DND-41 (cell line): ENCODE data around the gene NFATC2IP.

Experiments used
- ATAC-seq: fragments of 200-7000 bp; cut with Tn5 transposase; 3 replicates; pipeline ENCODE4 v1.9.1; 2021; ENCODE audit warnings: low read depth; ENCODE audit not compliant: insufficient read depth
- DNase-seq: peaks from one replicate; pipeline ENCODE4 v3.0.0-alpha.2; 2020
- H2AFZ ChIP-seq: 2 replicates; pipeline ENCODE4 v1.6.0; 2012; ENCODE audit warnings: low read depth, low read length
- H3K27ac ChIP-seq: 2 replicates; pipeline ENCODE4 v1.5.1; 2012; ENCODE audit warnings: low read length, inconsistent platforms
- H3K27me3 ChIP-seq: fragments of 200-600 bp; sonication (generic); 2 replicates; pipeline ENCODE4 v1.6.0; 2012; ENCODE audit warnings: low read length, mild to moderate bottlenecking, inconsistent platforms; ENCODE audit not compliant: insufficient read depth, poor library complexity
- H3K36me3 ChIP-seq: 2 replicates; pipeline ENCODE4 v1.5.1; 2012; ENCODE audit warnings: low read length, inconsistent platforms; ENCODE audit not compliant: insufficient read depth
- H3K4me1 ChIP-seq: 2 replicates; pipeline ENCODE4 v1.5.1; 2012; ENCODE audit warnings: mild to moderate bottlenecking, low read length; ENCODE audit not compliant: insufficient read depth
- H3K4me2 ChIP-seq: 2 replicates; pipeline ENCODE4 v1.6.0; 2012; ENCODE audit warnings: mild to moderate bottlenecking, moderate library complexity, low read length, inconsistent platforms; ENCODE audit not compliant: insufficient read depth
- H3K4me3 ChIP-seq, 2 experiments: fragments of 200-600 bp in 1 of 2; shearing (Covaris generic) in 1 of 2; 2 replicates each; pipeline ENCODE4 v1.5.1; 2012 to 2016; ENCODE audit warnings: inconsistent platforms in 2 of 2, low read length in 2 of 2, mild to moderate bottlenecking in 2 of 2, low read depth in 1 of 2, moderate library complexity in 1 of 2
- H3K79me2 ChIP-seq: 2 replicates; pipeline ENCODE4 v1.6.0; 2012; ENCODE audit warnings: low read length, inconsistent platforms; ENCODE audit not compliant: insufficient read depth
- H3K9ac ChIP-seq: 2 replicates; pipeline ENCODE4 v1.6.0; 2012; ENCODE audit warnings: low read depth, mild to moderate bottlenecking, inconsistent platforms, low read length, moderate library complexity
- H3K9me3 ChIP-seq: 2 replicates; pipeline ENCODE4 v1.5.1; 2012; ENCODE audit warnings: low read length, moderate library complexity, mild to moderate bottlenecking, inconsistent platforms; ENCODE audit not compliant: insufficient read depth, severe bottlenecking
- H4K20me1 ChIP-seq: 2 replicates; pipeline ENCODE4 v1.6.0; 2012; ENCODE audit warnings: low read length; ENCODE audit not compliant: insufficient read depth
- EZH2 ChIP-seq: IDR thresholded peaks from 3 replicates; pipeline ENCODE4 v1.6.1; 2012; ENCODE audit warnings: borderline replicate concordance, low read depth, mild to moderate bottlenecking, moderate library complexity, low read length, inconsistent platforms; ENCODE audit not compliant: severe bottlenecking
- TF ChIP-seq, protein P1 (sequence below): IDR thresholded peaks from 2 replicates; pipeline ENCODE4 v1.5.1; 2012; ENCODE audit warnings: borderline replicate concordance, low read length, moderate library complexity, mild to moderate bottlenecking; ENCODE audit not compliant: poor library complexity, severe bottlenecking; ENCODE audit errors: extremely low read depth

NFATC2IP gene

DNA sequence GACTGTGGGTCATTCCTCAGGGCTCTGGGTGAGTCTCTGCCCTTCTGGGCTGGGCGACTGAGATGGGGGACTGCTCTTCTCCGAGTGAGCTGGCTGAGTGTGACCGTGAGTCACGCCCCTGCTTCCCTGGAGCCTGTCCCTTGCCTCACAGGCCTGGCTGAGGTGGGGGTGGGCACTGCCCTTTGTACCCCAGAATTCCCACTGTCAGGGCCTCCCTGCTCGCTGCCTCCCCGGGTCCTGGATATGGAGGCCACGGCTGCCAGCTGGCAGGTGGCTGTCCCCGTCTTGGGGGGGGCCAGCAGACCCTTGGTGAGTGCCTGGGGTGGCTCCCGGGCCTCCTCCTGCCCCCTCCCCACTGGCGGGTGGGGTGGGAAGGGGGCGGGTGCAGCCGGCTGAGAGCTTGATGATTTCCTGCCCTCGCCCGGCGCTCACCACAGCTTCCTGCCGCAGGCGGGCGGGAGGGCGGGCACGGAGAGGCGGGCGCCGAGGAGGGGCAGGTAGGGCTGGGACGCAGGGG lies 33.9 kb downstream of the NFATC2IP start, which contains the start of gene LAT:
Gene LAT (plus strand): TSS at position 434 of the 517 bp plus-strand sequence. CDS start 366 bp downstream, outside the sequence.
- Histone ChIP-seq H3K27ac (peak within 1 kb of the TSS; percentile 70), H3K4me2 (peak within 1 kb of the TSS; percentile 61)

DNA sequence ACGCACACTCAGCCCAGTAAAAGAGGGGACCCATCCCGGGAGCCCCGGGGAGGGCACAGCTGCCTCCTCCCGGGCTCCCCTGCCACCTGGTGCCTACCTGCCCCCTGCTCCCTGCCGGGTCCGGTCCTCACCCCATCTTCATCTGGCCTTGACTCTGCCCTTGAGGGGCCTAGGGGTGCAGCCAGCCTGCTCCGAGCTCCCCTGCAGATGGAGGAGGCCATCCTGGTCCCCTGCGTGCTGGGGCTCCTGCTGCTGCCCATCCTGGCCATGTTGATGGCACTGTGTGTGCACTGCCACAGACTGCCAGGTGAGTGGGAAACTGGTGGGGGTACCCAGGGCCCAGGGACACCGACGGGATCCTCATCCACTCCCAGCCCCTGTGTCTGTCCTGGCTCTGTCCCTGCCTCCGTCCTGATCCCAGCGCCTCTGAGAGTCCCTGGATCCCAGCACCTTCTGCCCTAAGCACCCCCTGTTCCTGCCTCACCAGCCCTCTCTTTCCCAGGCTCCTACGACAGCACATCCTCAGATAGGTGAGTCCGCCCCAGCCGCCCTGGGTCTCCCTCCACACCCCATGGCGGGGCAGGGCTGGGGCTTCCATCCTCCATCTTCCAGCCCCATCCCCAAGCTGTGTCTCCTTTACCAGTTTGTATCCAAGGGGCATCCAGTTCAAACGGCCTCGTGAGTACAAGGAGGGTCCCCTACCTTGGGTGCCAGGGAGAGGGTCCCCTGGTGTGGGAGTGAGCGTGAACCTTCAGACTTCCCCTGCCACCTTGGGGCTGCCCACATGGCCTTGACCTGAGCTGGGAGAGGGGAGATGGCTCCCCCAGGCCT lies 34.7 kb downstream of the NFATC2IP start:
- Histone ChIP-seq H3K4me1 (peaks cover 27% of the 10 kb centered on the region), H3K36me3 (peaks cover 51% of the 10 kb centered on the region), H2AFZ (0 out of 2 replicates have a peak overlapping the region, but pooled peaks have one; percentile 31), H4K20me1 (no peaks in the 10 kb centered on the region), H3K9me3 (no peaks in the 10 kb centered on the region), H3K79me2 (no peaks in the 10 kb centered on the region), H3K4me2 (peak overlapping the region; percentile 61), H3K9ac (peak overlapping the region; percentile 47), H3K4me3 (peak overlapping the region in 1 of 2 experiments; percentile 49; a peak in 2 of 4 replicates), H3K27me3 (no peaks in the 10 kb centered on the region), H3K27ac (peak overlapping the region; percentile 51)
- TF ChIP-seq, protein P1, sequence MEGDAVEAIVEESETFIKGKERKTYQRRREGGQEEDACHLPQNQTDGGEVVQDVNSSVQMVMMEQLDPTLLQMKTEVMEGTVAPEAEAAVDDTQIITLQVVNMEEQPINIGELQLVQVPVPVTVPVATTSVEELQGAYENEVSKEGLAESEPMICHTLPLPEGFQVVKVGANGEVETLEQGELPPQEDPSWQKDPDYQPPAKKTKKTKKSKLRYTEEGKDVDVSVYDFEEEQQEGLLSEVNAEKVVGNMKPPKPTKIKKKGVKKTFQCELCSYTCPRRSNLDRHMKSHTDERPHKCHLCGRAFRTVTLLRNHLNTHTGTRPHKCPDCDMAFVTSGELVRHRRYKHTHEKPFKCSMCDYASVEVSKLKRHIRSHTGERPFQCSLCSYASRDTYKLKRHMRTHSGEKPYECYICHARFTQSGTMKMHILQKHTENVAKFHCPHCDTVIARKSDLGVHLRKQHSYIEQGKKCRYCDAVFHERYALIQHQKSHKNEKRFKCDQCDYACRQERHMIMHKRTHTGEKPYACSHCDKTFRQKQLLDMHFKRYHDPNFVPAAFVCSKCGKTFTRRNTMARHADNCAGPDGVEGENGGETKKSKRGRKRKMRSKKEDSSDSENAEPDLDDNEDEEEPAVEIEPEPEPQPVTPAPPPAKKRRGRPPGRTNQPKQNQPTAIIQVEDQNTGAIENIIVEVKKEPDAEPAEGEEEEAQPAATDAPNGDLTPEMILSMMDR: no peak
- TF ChIP-seq EZH2: no peak
- peak; percentile 33 for ATAC-seq
- DNase-seq: no peak

More for the DNA sequence above, 33.9 kb downstream of the NFATC2IP start, which contains the start of gene LAT:
- H3K9me3 ChIP-seq: no peaks in the 10 kb centered on the region
- peak; percentile 92 for DNase-seq
- no peaks in the 10 kb centered on the region for H3K27me3 ChIP-seq
- H3K9ac ChIP-seq: peak within 1 kb of the TSS; percentile 47
- no peaks in the 10 kb centered on the region for H3K79me2 ChIP-seq
- H4K20me1 ChIP-seq: no peaks in the 10 kb centered on the region
- TF ChIP-seq, protein P1: no peak
- no peak for TF ChIP-seq EZH2
- peaks cover 27% of the 10 kb centered on the region for H3K4me1 ChIP-seq
- peak; percentile 90 for ATAC-seq
- peaks cover 51% of the 10 kb centered on the region for H3K36me3 ChIP-seq
- 0 out of 2 replicates have a peak within 1 kb of the TSS, but pooled peaks have one; percentile 31 for H2AFZ ChIP-seq
- peak within 1 kb of the TSS in 1 of 2 experiments; percentile 49; a peak in 2 of 4 replicates for H3K4me3 ChIP-seq

DNA sequence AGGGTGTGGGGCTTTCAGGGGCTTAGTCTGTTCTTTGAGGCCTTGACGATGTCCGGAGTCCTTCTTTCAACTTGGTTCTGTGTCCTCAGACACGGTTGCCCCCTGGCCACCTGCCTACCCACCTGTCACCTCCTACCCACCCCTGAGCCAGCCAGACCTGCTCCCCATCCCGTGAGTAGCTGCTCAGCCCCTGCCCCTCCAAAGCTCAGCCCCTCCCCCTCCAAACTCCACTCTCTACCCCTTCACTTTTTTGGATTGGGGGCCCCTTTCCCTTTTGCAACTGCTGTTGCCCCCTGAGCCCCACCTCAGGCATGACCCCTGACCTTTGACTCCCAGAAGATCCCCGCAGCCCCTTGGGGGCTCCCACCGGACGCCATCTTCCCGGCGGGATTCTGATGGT lies 35.3 kb downstream of the NFATC2IP start:
- peak overlapping the region in 1 of 2 experiments; percentile 49; a peak in 2 of 4 replicates for H3K4me3 ChIP-seq
- ATAC-seq (no peak), DNase-seq (no peak)
- peak overlapping the region; percentile 61; the same call in 1 of the 2 replicates for H3K4me2 ChIP-seq
- H3K27ac ChIP-seq: peak overlapping the region; percentile 51; the same call in 1 of the 2 replicates
- H3K27me3 ChIP-seq: no peaks in the 10 kb centered on the region
- peaks cover 27% of the 10 kb centered on the region for H3K4me1 ChIP-seq
- peaks cover 47% of the 10 kb centered on the region for H3K36me3 ChIP-seq
- no peaks in the 10 kb centered on the region for H4K20me1 ChIP-seq
- no peak overlapping the region for H2AFZ ChIP-seq
- H3K9ac ChIP-seq: peak overlapping the region; percentile 47; the same call in 1 of the 2 replicates
- H3K79me2 ChIP-seq: no peaks in the 10 kb centered on the region
- H3K9me3 ChIP-seq: no peaks in the 10 kb centered on the region
- no peak for TF ChIP-seq EZH2
- TF ChIP-seq, protein P1: no peak
